HK-2 (cell line): Measurements from ENCODE around the gene PCYT1B.
"Not testable (repeated sequence)": the region's sequence is repeated elsewhere in the genome, so short reads cannot be mapped to it uniquely, and the experiment has no call there.

ENCODE experiments used
- DNase-seq: peaks from one replicate; pipeline ENCODE4 v3.0.0-alpha.2; 2018; ENCODE audit not compliant: unreplicated experiment

Gene PCYT1B

GRCh38 chrX:24647257-24648058 lies at the start of gene PCYT1B:
TSS of gene PCYT1B (minus strand) at chrX:24647347. CDS start at chrX:24647105, 242 bp downstream.
- DNase-seq: peak; percentile 14

- DNase-seq: no peak
Observed at GRCh38 chrX:24696294-24696693, 49.1 kb upstream of the PCYT1B start.

- DNase-seq: no peak
Observed at GRCh38 chrX:24694825-24695224, 47.7 kb upstream of the PCYT1B start.

GRCh38 chrX:24693453-24694202 lies 46.5 kb upstream of the PCYT1B start, which contains the start of gene POLA1:
TSS of gene POLA1 (plus strand) at chrX:24693918. CDS start at chrX:24693962, 44 bp downstream.
- DNase-seq: peak; percentile 94

- DNase-seq: no peak
Observed at GRCh38 chrX:24692305-24692704, 45.2 kb upstream of the PCYT1B start.

- no peak for DNase-seq
Observed at GRCh38 chrX:24684048-24684447, 36.9 kb upstream of the PCYT1B start.

GRCh38 chrX:24682739-24683432 lies 35.7 kb upstream of the PCYT1B start:
- DNase-seq: no peak

GRCh38 chrX:24676403-24677024 lies 29.4 kb upstream of the PCYT1B start:
- DNase-seq: no peak

- DNase-seq: no peak
Observed at GRCh38 chrX:24673424-24673823, 26.3 kb upstream of the PCYT1B start.

GRCh38 chrX:24672701-24673190 lies 25.6 kb upstream of the PCYT1B start:
- no peak for DNase-seq

- DNase-seq: no peak
Observed at GRCh38 chrX:24668111-24668510, 21.0 kb upstream of the PCYT1B start.

GRCh38 chrX:24662352-24662751 lies 15.2 kb upstream of the PCYT1B start:
- no peak for DNase-seq

GRCh38 chrX:24661292-24661691 lies 14.1 kb upstream of the PCYT1B start:
- DNase-seq: no peak

GRCh38 chrX:24659646-24660045 lies 12.5 kb upstream of the PCYT1B start:
- DNase-seq: no peak

GRCh38 chrX:24659106-24659505 lies 12.0 kb upstream of the PCYT1B start:
- DNase-seq: no peak

- no peak for DNase-seq
Observed at GRCh38 chrX:24658421-24658820, 11.3 kb upstream of the PCYT1B start.

GRCh38 chrX:24657671-24658386 lies 10.7 kb upstream of the PCYT1B start:
- no peak for DNase-seq

- DNase-seq: not testable (repeated sequence)
Observed at GRCh38 chrX:24655679-24656078, 8.5 kb upstream of the PCYT1B start.

- DNase-seq: no peak
Observed at GRCh38 chrX:24651783-24652182, 4.6 kb upstream of the PCYT1B start.

GRCh38 chrX:24648495-24648894 lies 1.3 kb upstream of the PCYT1B start:
- no peak for DNase-seq

- no peak for DNase-seq
Observed at GRCh38 chrX:24646745-24647182, 383 bp downstream of the PCYT1B start.
